Ascending aorta (tissue), 2 donors: ENCODE data around the gene ZACN. TPM values are rescaled to one million over a fixed set of nuclear protein-coding genes. Genes with fewer than 3 reads are reported as not detected.

ENCODE experiments used
- DNase-seq, 2 donors: peaks; one replicate each; pipeline ENCODE4 v3.0.0-alpha.2; 2019; ENCODE audit warnings: low spot score in 2 of 2
- H3K27ac ChIP-seq, 2 donors: fragments of 200-600 bp; sonication (generic); one replicate each; pipeline ENCODE4 v1.5.1; 2016 to 2017; ENCODE audit warnings: mild to moderate bottlenecking in 1 of 2
- H3K27me3 ChIP-seq: fragments of 200-600 bp; sonication (generic); one replicate; pipeline ENCODE4 v1.5.1; 2017
- H3K36me3 ChIP-seq, 2 donors: fragments of 200-600 bp; sonication (generic); one replicate each; pipeline ENCODE4 v1.5.1; 2016
- H3K4me1 ChIP-seq, 2 donors: fragments of 200-600 bp; sonication (generic); one replicate each; pipeline ENCODE4 v1.5.1; 2016 to 2017; ENCODE audit warnings: mild to moderate bottlenecking in 1 of 2
- H3K4me3 ChIP-seq, 2 donors: fragments of 200-600 bp; sonication (generic); one replicate each; pipeline ENCODE4 v1.5.1; 2016 to 2017; ENCODE audit warnings: mild to moderate bottlenecking in 1 of 2
- H3K9me3 ChIP-seq, 2 donors: fragments of 200-600 bp; sonication (generic); one replicate each; pipeline ENCODE4 v1.5.1; 2016
- intact Hi-C: fragments of 100-400 bp; cut with DNase I; formaldehyde crosslinking; loops from one replicate; pipeline ENCODE4 v1.15.1; 2023
- total RNA-seq: library from RNA; depleted of rRNA; stranded (reverse); fragments of >200 nt; gene quantifications from one replicate; pipeline ENCODE4 v1.1.0, GENCODE V29; 2016
- TF ChIP-seq, protein P1 (sequence below), 3 experiments: fragments of 200-600 bp in 2 of 3; fragments of 450-650 bp in 1 of 3; sonication (generic) in 2 of 3; IDR thresholded peaks; one replicate each; pipeline ENCODE4 v1.5.1; 2016 to 2019; ENCODE audit warnings: antibody characterized with exemption in 3 of 3, mild to moderate bottlenecking in 1 of 3, moderate library complexity in 1 of 3

The ZACN gene
- total RNA-seq, 1 donor from 2014 or later: not detected

GRCh38 chr17:76107509-76107908, 28.5 kb downstream of the ZACN start:
- TF ChIP-seq, protein P1, sequence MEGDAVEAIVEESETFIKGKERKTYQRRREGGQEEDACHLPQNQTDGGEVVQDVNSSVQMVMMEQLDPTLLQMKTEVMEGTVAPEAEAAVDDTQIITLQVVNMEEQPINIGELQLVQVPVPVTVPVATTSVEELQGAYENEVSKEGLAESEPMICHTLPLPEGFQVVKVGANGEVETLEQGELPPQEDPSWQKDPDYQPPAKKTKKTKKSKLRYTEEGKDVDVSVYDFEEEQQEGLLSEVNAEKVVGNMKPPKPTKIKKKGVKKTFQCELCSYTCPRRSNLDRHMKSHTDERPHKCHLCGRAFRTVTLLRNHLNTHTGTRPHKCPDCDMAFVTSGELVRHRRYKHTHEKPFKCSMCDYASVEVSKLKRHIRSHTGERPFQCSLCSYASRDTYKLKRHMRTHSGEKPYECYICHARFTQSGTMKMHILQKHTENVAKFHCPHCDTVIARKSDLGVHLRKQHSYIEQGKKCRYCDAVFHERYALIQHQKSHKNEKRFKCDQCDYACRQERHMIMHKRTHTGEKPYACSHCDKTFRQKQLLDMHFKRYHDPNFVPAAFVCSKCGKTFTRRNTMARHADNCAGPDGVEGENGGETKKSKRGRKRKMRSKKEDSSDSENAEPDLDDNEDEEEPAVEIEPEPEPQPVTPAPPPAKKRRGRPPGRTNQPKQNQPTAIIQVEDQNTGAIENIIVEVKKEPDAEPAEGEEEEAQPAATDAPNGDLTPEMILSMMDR (IDR thresholded peaks at IDR 0.05): no peak
- H3K27ac ChIP-seq: no peak overlapping the region
- no peaks in the 10 kb centered on the region for H3K36me3 ChIP-seq
- DNase-seq: no peak
- peaks cover 0 to 2% of the 10 kb centered on the region in 2 donors for H3K4me1 ChIP-seq
- H3K4me3 ChIP-seq: no peak overlapping the region
- intact Hi-C loops: no loop called here
- no peaks in the 10 kb centered on the region for H3K9me3 ChIP-seq
- H3K27me3 ChIP-seq: no peaks in the 10 kb centered on the region

DNA sequence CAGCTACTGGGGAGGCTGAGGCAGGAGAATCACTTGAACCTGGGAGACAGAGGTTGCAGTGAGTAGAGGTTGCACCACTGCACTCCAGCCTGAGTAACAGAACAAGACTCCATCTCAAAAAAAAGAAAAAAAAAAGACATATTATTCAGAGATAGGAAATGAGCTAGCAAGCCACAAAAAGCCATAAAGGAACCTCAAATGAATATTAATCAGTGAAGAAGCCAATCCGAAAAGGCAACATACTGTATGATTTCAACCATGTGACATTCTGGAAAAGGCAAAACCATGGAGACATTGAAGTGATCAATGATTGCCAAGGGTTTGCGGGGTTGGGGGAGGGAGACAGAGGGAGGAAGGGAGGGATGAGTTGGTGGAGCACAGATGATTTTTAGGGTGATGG, 33.0 kb downstream of the ZACN start:
- TF ChIP-seq, protein P1 (IDR thresholded peaks at IDR 0.05): no peak
- Histone ChIP-seq H3K36me3 (no peaks in the 10 kb centered on the region), H3K4me1 (no peaks in the 10 kb centered on the region), H3K27ac (no peak overlapping the region), H3K9me3 (no peaks in the 10 kb centered on the region), H3K27me3 (no peaks in the 10 kb centered on the region), H3K4me3 (no peak overlapping the region)
- intact Hi-C loops: no loop called here
- DNase-seq: no peak

GRCh38 chr17:76115138-76115754, 36.3 kb downstream of the ZACN start:
- no peaks in the 10 kb centered on the region for H3K9me3 ChIP-seq
- H3K27me3 ChIP-seq: no peaks in the 10 kb centered on the region
- H3K27ac ChIP-seq: no peak overlapping the region
- H3K4me3 ChIP-seq: no peak overlapping the region
- H3K4me1 ChIP-seq: no peaks in the 10 kb centered on the region
- intact Hi-C loops: no loop called here
- TF ChIP-seq, protein P1 (IDR thresholded peaks at IDR 0.05): no peak
- H3K36me3 ChIP-seq: no peaks in the 10 kb centered on the region
- DNase-seq: no peak

DNA sequence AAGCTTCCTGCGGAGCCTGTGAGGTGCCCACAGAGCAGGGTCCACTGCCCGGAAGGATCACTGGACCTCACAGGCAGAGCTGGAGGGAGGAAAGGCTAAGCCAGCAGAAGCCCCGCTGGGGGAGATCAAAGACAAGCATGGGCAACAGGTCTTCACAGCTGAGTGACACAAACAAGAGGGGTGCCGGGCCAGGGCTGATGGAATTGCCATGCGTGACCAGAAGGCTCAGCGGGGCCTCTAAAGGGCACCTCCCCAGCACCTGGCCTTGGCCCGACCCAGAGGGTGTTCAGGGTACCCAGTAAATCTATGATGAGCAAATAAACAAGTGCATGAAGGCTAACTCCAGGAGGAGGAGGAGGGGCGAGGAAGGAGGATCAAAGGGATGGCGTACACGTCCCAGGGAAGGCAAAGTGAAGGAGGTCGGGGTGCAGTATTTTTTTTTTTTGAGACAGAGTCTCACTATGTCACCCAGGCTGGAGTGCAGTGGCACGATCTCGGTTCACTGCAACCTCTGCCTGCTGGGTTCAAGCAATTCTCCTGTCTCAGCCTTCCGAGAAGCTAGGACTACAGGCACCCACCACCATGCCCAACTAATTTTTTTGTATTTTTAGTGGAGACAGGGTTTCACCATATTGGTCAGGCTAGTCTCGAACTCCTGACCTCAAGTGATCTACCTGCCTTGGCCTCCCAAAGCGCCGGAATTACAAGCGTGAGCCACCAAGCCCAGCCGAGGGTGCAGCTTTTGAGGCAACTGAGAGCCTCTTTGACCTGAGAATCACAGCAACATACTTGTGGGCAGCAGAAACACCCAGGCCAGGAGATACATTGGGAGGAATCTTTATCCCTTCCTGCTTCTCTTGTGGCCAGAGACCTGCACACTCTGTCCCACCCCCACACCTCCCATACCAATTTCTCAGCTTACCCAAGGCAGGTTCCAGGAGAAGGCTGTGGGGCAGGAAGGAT, 40.7 kb downstream of the ZACN start:
- Histone ChIP-seq H3K27me3 (no peaks in the 10 kb centered on the region), H3K9me3 (no peaks in the 10 kb centered on the region), H3K4me1 (peaks cover 7% of the 10 kb centered on the region in 2 donors), H3K27ac (no peak overlapping the region), H3K36me3 (no peaks in the 10 kb centered on the region), H3K4me3 (no peak overlapping the region)
- intact Hi-C loops: loop anchor here (2.0 to 5.0 kb wide), 2 partner anchors 27 to 178 kb away; no protein-coding TSS in a partner anchor
- TF ChIP-seq, protein P1 (IDR thresholded peaks at IDR 0.05): no peak
- no peak for DNase-seq

DNA sequence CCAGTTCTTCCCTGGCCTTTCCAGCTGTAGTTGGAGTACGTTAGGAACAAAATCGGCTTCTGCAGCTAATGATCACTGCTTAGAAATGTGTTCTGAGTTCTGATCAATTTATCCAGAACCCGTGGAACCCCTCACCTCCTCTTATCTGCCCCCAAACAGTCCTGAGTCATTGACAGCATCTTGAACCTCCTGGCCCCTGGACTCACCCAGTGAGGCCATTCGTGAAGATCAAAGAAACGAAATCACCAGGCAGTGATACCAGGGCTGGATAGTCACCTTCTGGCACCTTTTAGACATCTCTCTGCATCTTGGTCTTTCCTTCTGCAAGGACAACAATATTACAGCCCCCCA, 41.7 kb downstream of the ZACN start:
- H3K27me3 ChIP-seq: no peaks in the 10 kb centered on the region
- peaks cover 7% of the 10 kb centered on the region in 2 donors for H3K4me1 ChIP-seq
- H3K27ac ChIP-seq: no peak overlapping the region
- DNase-seq: no peak
- no peak overlapping the region for H3K4me3 ChIP-seq
- intact Hi-C loops: loop anchor here (1.0 to 5.0 kb wide), 4 partner anchors 26 to 177 kb away; no protein-coding TSS in a partner anchor
- TF ChIP-seq, protein P1 (IDR thresholded peaks at IDR 0.05): no peak
- no peaks in the 10 kb centered on the region for H3K9me3 ChIP-seq
- H3K36me3 ChIP-seq: no peaks in the 10 kb centered on the region
